Memory B cell (primary cell): ENCODE data around the gene ECM2.

ENCODE experiments used
- ATAC-seq: fragments of 150-1000 bp; cut with Tn5 transposase; 2 replicates; pipeline ENCODE4 v1.10.0; 2021; ENCODE audit warnings: low read depth, mild to moderate bottlenecking, moderate library complexity
- DNase-seq, 2 donors: peaks; one replicate each; pipeline ENCODE4 v3.0.0; 2022; ENCODE audit warnings: low spot score in 2 of 2
- H3K27ac Mint-ChIP-seq: one replicate; pipeline ENCODE4 v1.8.0; 2022; ENCODE audit warnings: mild to moderate bottlenecking, moderate library complexity, mixed read lengths
- H3K27me3 Mint-ChIP-seq: one replicate; pipeline ENCODE4 v1.8.0; 2022; ENCODE audit warnings: mixed read lengths
- H3K36me3 Mint-ChIP-seq: one replicate; pipeline ENCODE4 v1.8.0; 2022; ENCODE audit warnings: mild to moderate bottlenecking, mixed read lengths
- H3K4me1 Mint-ChIP-seq: one replicate; pipeline ENCODE4 v1.8.0; 2022; ENCODE audit warnings: mixed read lengths
- H3K4me3 Mint-ChIP-seq: one replicate; pipeline ENCODE4 v1.8.0; 2022; ENCODE audit warnings: mild to moderate bottlenecking, moderate library complexity, mixed read lengths
- H3K9me3 Mint-ChIP-seq: one replicate; pipeline ENCODE4 v1.8.0; 2022; ENCODE audit warnings: mixed read lengths

ECM2 gene

DNA sequence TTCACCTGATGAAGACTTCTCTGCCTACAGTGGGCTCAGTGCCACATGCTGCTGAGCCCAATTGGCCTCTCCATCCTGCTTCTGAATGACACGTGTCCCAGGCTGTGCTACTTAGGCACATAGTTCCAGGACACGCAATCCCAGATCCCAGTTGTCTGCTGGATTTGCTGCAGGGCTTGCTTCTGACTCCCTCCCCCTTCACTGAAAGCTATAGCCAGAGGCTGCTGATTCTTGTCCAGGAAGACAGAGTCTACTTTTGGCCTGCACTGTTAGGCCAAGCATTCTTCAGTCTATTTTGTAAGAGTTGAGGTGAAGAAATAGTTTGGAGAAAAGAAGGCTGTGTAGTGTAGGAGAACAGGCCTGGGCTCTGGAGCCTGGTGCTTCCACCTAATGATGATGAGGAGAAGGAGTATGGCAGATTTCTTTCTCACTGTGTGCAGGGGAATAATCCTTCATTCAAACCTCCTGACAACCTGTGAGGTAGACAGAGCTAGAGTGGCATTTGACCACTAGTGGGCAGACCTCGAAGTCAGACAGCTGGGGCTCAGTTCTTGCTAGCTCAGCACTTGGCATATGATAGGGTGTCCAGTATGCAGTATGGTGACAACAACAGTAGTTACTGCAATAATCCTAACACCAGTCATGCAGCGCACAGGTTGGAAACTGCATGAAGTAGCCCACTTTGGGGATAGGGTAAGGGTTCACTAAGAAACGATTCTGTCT lies 34.0 kb downstream of the ECM2 start:
- no peak for ATAC-seq
- no peaks in the 10 kb centered on the region for H3K27me3 Mint-ChIP-seq
- no peak for DNase-seq

DNA sequence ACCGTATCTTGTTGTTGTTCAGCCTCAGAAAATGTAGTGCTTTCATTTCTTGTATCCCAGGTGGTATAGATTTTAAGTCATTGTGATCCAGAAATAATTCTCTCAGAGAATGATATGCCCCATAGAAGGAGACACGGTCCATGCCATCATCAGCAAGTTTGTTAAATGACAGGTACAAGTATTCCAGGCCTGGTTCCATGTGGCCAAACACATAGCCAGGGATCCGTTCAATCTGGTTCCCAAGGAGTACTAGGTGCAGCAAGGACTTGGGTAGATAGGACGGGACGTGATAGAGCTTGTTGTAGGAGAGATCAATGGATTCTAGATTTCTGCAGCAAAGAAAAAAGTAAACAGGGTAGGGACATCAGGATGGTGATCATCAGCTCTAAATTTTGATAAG lies 35.1 kb downstream of the ECM2 start:
- H3K9me3 Mint-ChIP-seq = no peaks in the 10 kb centered on the region
- ATAC-seq (no peak), DNase-seq (no peak)
- no peaks in the 10 kb centered on the region for H3K36me3 Mint-ChIP-seq
- no peaks in the 10 kb centered on the region for H3K4me1 Mint-ChIP-seq
- no peak overlapping the region for H3K27ac Mint-ChIP-seq
- H3K4me3 Mint-ChIP-seq = no peak overlapping the region
- no peaks in the 10 kb centered on the region for H3K27me3 Mint-ChIP-seq

More for the DNA sequence above, 34.0 kb downstream of the ECM2 start:
- Mint-ChIP-seq H3K36me3 (no peaks in the 10 kb centered on the region), H3K9me3 (no peaks in the 10 kb centered on the region), H3K4me3 (no peak overlapping the region), H3K4me1 (no peaks in the 10 kb centered on the region), H3K27ac (no peak overlapping the region)

DNA sequence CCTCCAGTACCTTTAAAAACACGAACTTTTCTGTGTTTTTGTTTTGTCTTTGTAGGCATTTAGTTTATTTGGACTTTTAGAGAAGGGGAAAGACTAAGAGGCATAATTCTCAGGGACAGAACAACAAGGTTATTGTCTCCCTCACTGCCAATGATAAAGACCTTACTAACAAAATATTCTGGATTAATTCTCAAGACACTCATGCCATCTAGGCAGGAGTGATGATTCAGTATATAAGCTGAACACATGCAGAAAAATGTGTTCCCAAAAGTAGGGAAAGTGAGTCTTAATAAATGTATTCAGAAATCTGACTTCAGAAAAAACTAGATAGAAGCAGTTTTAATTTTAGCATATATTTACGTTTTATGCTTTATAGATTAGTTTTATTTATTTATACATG lies 36.1 kb downstream of the ECM2 start:
- Mint-ChIP-seq H3K4me1 (no peaks in the 10 kb centered on the region), H3K4me3 (no peak overlapping the region), H3K27ac (no peak overlapping the region), H3K27me3 (no peaks in the 10 kb centered on the region), H3K36me3 (no peaks in the 10 kb centered on the region), H3K9me3 (no peaks in the 10 kb centered on the region)
- no peak for DNase-seq
- ATAC-seq = no peak

DNA sequence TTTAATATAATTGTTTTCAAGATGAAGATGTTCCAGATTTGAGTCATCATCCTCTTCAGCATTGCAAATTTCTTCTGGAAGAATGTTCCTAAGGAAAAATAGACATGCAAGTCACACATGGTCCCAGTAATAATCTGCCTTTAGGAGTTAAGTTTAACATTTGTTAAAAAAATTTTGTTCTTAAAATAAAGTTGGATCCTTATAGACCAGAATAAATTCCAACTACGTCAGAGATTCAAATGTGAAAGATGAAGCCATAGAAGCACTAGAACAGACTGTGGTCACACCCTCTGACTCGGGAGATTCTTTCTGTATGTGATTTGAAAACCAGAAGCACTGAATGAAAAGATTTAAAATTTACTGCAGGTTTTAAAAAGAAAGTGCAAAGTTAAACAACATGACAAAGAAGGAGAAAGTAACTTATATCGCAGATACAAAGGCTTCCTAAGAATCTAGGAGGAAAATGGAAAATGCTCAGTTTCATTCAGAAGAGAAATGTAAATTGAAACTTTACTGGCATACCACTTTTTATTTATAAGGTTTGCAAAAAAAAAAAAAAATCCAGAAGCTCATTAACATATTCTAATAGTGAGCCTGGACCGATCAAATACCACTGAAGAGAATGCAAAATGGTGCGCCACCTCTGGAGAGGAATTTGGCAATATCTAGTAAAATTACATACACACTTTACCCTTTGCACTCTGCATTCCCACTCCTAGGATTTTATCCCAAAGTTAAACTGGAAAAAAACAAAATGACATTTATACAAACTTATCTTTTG lies 39.2 kb downstream of the ECM2 start:
- Mint-ChIP-seq H3K4me1 (no peaks in the 10 kb centered on the region), H3K9me3 (no peaks in the 10 kb centered on the region), H3K27me3 (no peaks in the 10 kb centered on the region), H3K4me3 (no peak overlapping the region), H3K27ac (no peak overlapping the region), H3K36me3 (no peaks in the 10 kb centered on the region)
- DNase-seq = no peak
- ATAC-seq = no peak

DNA sequence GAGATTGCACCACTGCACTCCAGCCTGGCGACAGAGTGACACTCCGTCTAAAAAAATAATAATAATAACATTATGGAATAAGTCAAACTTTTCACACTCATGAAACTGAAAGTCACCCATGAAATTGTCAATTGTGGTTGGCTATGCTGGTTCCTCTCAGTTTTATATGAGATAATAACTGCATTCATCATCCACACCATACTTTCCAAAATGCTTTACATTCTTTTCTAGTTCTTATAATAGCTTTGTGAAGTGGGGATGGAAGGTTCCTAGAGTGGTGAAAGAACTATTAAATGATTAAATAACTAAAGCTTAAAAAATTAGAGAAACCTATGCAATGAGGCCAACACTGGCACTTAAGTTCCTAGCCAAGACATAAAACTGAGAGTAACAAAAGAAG lies 40.9 kb downstream of the ECM2 start:
- no peaks in the 10 kb centered on the region for H3K27me3 Mint-ChIP-seq
- H3K27ac Mint-ChIP-seq = no peak overlapping the region
- H3K36me3 Mint-ChIP-seq = no peaks in the 10 kb centered on the region
- H3K9me3 Mint-ChIP-seq = no peaks in the 10 kb centered on the region
- H3K4me3 Mint-ChIP-seq = no peak overlapping the region
- DNase-seq (no peak), ATAC-seq (no peak)
- no peaks in the 10 kb centered on the region for H3K4me1 Mint-ChIP-seq

DNA sequence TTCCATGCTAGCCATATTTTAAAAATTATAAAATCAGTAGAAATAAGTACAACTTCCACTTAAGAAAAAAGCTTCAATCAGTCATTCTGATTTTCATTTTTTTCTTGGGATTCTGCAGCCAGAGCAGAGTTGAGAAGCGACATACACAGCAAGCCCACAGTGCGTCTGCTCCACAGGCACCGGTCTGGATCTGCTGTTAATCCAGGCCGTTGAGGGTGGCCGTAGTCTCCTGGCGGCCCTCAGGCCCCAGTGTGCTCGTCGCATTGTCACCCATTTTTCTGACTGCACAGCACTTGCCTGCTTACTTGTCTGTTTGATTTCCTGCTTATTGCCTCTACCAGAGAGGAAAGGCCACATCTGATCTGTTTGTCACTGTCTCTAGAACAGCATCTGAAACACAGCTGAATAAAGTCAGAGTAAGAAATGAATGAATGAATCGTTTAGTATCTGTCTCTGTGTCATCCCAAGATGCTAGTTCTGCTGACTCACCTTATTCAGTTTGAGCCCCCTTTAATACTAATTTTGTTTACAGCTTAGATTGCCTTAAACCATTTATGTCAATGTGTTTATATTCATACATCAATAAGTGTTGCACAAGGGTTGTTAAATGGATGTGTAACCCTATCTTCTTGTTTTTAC lies 41.9 kb downstream of the ECM2 start:
- H3K36me3 Mint-ChIP-seq = no peaks in the 10 kb centered on the region
- H3K27me3 Mint-ChIP-seq = no peaks in the 10 kb centered on the region
- DNase-seq (no peak), ATAC-seq (no peak)
- no peaks in the 10 kb centered on the region for H3K4me1 Mint-ChIP-seq
- H3K9me3 Mint-ChIP-seq = no peaks in the 10 kb centered on the region
- no peak overlapping the region for H3K27ac Mint-ChIP-seq
- H3K4me3 Mint-ChIP-seq = no peak overlapping the region

DNA sequence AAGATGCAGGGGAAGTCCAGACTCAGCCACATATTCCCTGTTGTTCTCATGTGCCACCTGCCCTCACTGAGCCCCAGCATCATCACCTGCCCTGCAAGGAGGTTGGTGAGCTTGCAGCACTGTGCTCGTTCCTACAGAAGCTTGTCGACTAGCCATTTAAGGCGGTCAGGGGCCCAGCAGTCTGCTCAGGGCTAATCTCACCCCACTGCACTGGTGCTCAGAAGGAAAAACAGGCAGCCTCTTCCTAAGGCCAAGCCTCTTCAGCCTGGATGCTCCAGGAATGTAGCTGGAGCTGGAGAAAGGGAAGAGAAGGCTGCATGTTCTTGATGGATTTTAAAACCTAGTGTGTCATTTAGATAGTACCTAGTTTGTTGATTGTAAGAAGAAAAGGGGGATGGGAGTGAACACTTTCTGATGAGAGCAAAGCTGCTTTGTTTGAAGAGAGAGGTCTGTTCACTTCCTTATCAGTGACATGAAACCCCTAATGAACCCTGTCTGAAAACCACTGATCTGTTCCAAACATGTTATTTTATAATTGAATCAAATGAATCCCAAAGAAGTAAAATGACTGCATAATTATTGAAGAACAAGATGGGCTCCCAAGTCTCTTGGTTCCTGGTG lies 42.9 kb downstream of the ECM2 start:
- no peak overlapping the region for H3K27ac Mint-ChIP-seq
- no peaks in the 10 kb centered on the region for H3K4me1 Mint-ChIP-seq
- no peaks in the 10 kb centered on the region for H3K27me3 Mint-ChIP-seq

DNA sequence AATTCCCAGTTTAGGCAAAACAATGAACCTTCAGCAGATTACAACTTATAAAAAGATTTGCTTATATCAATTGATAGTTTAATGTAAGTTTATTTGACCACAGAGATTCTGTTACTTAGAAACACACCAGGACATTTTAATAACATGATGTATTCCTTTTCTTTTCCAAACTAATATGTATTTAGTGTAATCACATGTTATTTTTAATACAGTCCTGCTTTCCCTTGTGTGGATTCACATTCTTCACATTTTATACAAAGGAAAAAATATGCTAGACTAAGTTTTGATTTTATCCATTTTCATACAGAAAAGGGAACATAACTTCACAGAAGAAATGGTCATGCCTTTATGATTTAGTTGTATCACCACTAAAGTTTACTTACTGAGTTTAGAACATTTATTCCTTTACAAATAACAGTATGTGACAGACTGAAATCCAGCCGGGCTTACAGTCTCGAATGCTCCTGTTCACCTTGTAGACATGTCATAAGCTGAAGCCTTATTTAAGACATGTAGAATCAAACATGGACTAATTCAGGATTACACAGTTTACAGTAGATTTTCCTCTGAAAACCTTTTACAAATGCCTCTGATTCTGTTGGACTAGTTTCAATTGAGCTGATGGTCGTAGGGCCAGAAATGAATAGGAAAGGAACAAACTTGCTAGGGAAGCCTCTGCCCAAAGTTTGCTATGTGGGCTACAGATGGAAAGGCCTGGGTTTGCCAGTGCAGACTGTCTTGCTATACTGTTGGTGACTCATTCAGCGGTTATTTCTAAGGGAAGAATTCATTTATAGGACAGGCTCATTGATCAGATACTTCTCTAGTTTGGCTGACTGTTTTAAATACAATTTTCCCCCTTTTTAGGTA lies 46.9 kb downstream of the ECM2 start:
- H3K27me3 Mint-ChIP-seq = no peaks in the 10 kb centered on the region
- no peak for ATAC-seq
- no peak overlapping the region for H3K27ac Mint-ChIP-seq
- no peaks in the 10 kb centered on the region for H3K9me3 Mint-ChIP-seq
- H3K4me3 Mint-ChIP-seq = no peak overlapping the region
- no peaks in the 10 kb centered on the region for H3K36me3 Mint-ChIP-seq
- H3K4me1 Mint-ChIP-seq = no peaks in the 10 kb centered on the region
- DNase-seq = no peak

More for the DNA sequence above, 42.9 kb downstream of the ECM2 start:
- Mint-ChIP-seq H3K36me3 (no peaks in the 10 kb centered on the region), H3K4me3 (no peak overlapping the region), H3K9me3 (no peaks in the 10 kb centered on the region)
- ATAC-seq (no peak), DNase-seq (no peak)

DNA sequence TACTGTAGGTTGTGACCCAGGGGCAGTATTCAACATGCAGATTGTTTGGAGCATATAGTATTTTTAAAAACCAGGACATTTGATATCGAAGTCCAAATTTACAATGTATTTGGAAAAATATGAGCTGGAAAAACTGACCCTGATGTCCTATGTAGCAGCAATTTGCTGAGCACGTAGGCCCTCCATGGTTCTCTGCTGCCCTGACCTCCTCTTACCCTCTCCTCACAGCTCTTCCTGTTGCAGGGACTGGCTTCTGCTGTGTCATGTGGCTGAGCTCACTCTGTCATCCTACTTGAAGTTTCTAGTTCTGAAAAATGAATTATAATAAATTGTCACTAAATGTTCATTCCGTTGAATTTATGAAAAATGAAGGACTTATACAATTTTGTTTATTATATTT lies 49.4 kb downstream of the ECM2 start:
- H3K27ac Mint-ChIP-seq = no peak overlapping the region
- no peaks in the 10 kb centered on the region for H3K4me1 Mint-ChIP-seq
- no peak for DNase-seq
- ATAC-seq = no peak
- H3K27me3 Mint-ChIP-seq = no peaks in the 10 kb centered on the region
- H3K9me3 Mint-ChIP-seq = no peaks in the 10 kb centered on the region
- no peak overlapping the region for H3K4me3 Mint-ChIP-seq
- no peaks in the 10 kb centered on the region for H3K36me3 Mint-ChIP-seq

DNA sequence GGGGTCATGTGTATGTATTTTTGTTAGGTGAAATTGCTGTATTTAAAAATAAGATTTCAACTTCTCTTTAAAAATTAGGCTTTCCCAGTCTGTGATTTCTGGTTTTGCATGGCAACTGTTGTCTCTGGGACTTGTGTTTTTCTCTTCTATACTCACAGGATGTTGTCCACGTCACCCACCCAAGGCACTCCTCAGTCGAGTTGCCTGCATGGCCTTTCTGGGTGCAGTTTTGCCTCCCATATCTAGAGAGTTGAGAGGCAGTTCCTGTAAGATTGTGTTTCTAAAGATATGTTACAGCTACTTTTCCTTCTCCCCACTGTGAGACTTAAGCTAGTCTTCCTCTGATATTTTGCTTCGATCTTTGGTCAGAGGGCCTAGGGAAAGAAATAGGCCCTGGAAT lies 51.2 kb downstream of the ECM2 start:
- H3K27ac Mint-ChIP-seq = no peak overlapping the region
- H3K27me3 Mint-ChIP-seq = no peaks in the 10 kb centered on the region
- no peaks in the 10 kb centered on the region for H3K4me1 Mint-ChIP-seq
- DNase-seq (no peak), ATAC-seq (no peak)
- no peaks in the 10 kb centered on the region for H3K36me3 Mint-ChIP-seq
- no peak overlapping the region for H3K4me3 Mint-ChIP-seq
- no peaks in the 10 kb centered on the region for H3K9me3 Mint-ChIP-seq

DNA sequence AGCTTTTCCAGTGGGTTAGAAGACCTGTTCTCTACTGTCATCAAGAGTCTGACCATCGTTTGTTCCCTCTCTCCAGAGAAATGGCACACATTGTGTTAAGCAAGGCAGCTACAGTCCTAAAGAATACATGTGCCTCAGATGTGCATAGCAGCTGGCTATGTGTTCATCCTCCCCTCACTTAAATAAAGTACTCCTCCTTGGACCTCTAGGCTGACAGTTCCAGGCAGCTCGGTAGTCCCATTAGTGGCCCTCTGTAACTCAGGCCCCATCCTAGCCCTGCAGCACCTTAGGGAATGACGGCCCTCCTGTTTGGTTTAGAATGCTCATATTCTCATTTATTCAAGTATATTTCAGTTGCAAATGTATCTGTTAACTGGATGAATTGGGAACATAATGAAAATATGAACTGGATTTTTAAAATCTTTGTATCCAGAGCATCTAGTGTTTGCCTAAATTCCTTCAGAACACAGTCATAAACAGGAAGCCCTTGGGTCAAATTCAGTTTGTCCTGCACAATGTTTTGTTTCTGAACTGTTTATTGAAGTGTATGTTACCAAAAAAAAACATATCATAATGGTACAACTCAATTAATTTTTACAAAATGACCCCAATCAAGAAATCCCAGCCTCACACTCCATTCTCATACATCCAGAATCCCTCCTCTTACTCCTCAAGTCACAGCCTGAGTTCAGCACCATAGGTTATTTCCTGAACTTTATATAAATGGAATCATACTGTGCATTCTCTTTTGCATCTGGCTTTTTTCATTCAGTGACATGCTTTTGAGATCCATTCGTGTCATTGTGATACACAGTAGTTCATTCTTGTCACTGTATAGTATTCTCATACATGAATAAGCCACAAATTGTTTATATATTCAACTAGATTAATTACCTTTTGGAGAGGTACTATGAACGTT lies 51.9 kb downstream of the ECM2 start:
- Mint-ChIP-seq H3K27me3 (no peaks in the 10 kb centered on the region), H3K4me1 (no peaks in the 10 kb centered on the region), H3K27ac (no peak overlapping the region), H3K9me3 (no peaks in the 10 kb centered on the region), H3K36me3 (no peaks in the 10 kb centered on the region), H3K4me3 (no peak overlapping the region)
- no peak for ATAC-seq
- DNase-seq = no peak

DNA sequence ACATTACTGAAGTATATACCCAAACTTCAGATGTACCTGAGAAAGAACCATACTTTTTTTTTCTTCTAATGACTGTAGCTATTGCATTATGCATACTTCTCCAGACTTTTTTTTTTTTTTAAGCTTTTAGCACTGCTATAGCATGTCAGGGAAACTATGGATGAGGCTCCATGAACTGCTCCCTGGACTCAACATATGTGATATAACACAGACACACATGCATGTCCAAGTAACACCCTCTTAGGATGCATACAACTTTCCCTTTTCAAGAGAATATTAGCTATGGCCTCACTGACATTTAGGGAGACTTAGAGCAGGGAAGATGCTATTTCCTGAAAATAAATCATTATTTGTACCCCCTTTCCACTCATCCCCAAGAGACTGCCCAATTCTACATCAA lies 53.0 kb downstream of the ECM2 start:
- no peak for ATAC-seq
- no peak for DNase-seq
- Mint-ChIP-seq H3K27ac (no peak overlapping the region), H3K9me3 (no peaks in the 10 kb centered on the region), H3K4me1 (no peaks in the 10 kb centered on the region), H3K4me3 (no peak overlapping the region), H3K27me3 (no peaks in the 10 kb centered on the region), H3K36me3 (no peaks in the 10 kb centered on the region)

DNA sequence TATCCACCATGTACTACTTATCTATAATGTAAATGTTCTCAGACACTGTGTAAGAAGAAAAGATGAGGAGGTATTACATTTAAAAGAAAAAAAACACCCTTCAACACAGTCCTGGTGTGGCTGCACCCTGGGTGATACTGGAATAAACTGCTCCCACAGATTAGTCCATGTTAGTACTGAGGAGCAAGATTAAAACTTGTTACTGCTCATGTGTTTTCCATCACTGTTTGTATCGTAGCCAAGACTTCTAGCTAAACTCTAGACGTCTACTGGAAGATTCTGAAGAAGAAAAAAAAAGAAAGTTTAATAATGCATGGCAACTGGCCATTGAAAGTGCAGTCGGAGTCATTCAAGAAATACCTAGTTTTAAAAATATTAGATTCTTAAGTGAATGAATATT lies 53.5 kb downstream of the ECM2 start, which contains the start of gene ASPN:
Gene ASPN (minus strand): TSS at position 178 of the 400 bp plus-strand sequence.
- no peak within 1 kb of the TSS for H3K27ac Mint-ChIP-seq
- no peak for ATAC-seq
- H3K9me3 Mint-ChIP-seq = no peaks in the 10 kb centered on the region
- H3K27me3 Mint-ChIP-seq = no peaks in the 10 kb centered on the region
- no peaks in the 10 kb centered on the region for H3K4me1 Mint-ChIP-seq
- no peak for DNase-seq
- no peak within 1 kb of the TSS for H3K4me3 Mint-ChIP-seq
- H3K36me3 Mint-ChIP-seq = no peaks in the 10 kb centered on the region
